Measurements from ENCODE around the gene UAP1L1. TPM values are rescaled to one million over a fixed set of nuclear protein-coding genes. Genes with fewer than 3 reads are reported as not detected.

Gene UAP1L1
- total and polyA plus RNA-seq, 2 of the 8 experiments (the other 6 are each of a cell fraction or from before 2014, with no cell fraction given) = 2.0 to 5.4 TPM

DNA sequence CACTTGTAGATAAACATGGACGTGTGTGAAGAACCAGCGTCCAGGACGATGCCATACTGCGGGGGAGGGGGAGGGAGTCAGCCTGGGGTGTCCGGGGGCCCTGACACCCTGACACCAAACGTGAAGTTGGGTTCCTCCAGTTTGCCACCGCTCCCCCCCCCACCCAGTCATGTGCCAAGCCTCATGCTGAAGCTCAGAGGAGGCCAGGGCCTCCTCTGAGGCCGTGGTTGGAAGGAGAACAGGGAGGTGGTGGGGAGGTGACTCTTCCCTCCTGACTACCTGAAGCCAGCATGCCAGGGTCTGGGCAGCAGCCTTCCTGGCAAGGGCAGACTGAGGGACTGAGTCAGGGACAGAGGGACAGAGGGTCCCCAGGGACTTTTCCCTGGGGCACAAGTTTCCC lies 25.0 kb upstream of the UAP1L1 start:
- Histone ChIP-seq H3K36me3 (ENCODE audit: control insufficient read depth in 2 of 4, insufficient read depth in 4 of 4, low read length in 3 of 4) (no peaks in the 10 kb centered on the region), H3K56ac (replicated peaks; ENCODE audit: insufficient read length, low read depth, low read length) (no peak overlapping the region), H3K27ac (ENCODE audit: low read depth, low read length) (no peak overlapping the region), H3K4me2 (ENCODE audit: insufficient read depth in 1 of 2, low read depth in 2 of 2, low read length in 2 of 2) (no peak overlapping the region), H3K79me1 (ENCODE audit: low read depth, low read length) (no peaks in the 10 kb centered on the region), H2BK20ac (ENCODE audit: low read length) (no peak overlapping the region), H3K9me3 (ENCODE audit: insufficient read depth in 2 of 2, low read depth in 1 of 2, low read length in 1 of 2) (no peaks in the 10 kb centered on the region), H3K9ac (replicated peaks in 1 of 4; ENCODE audit: extremely low read depth in 1 of 4, low read depth in 3 of 4, low read length in 3 of 4) (no peak overlapping the region), H2BK12ac (ENCODE audit: low read depth, low read length) (no peak overlapping the region), H3K23me2 (ENCODE audit: low read depth, low read length) (peaks cover 10% of the 10 kb centered on the region; the same call in 1 of the 2 replicates), H3K4me3 (ENCODE audit: extremely low read depth in 1 of 4, insufficient read depth in 2 of 4, low read depth in 3 of 4, low read length in 4 of 4) (no peak overlapping the region), H3K4me1 (replicated peaks in 1 of 4; ENCODE audit: control insufficient read depth in 3 of 4, insufficient read depth in 4 of 4, low read length in 3 of 4) (peaks cover 0 to 23% (median 14%) of the 10 kb centered on the region in 4 experiments; a peak in 5 of 7 replicates), H4K8ac (ENCODE audit: extremely low read depth, insufficient read depth, low read length) (no peak overlapping the region), H2AK5ac (ENCODE audit: low read depth, low read length) (no peak overlapping the region), H3K23ac (ENCODE audit: insufficient read length) (no peak overlapping the region), H2AFZ (ENCODE audit: low read length) (no peak overlapping the region), H4K5ac (ENCODE audit: insufficient read length, low read depth, low read length) (no peak overlapping the region), H3K18ac (ENCODE audit: extremely low read depth, low read length) (no peak overlapping the region), H2BK5ac (ENCODE audit: low read depth, low read length) (no peak overlapping the region), H2BK120ac (replicated peaks; ENCODE audit: low read depth, low read length) (no peak overlapping the region), H3K27me3 (replicated peaks in 1 of 4; ENCODE audit: control insufficient read depth in 3 of 4, extremely low read depth in 1 of 4, insufficient read depth in 3 of 4, low read length in 3 of 4) (peaks cover 21 to 77% (median 59%) of the 10 kb centered on the region in 4 experiments), H2BK15ac (ENCODE audit: low read length) (no peak overlapping the region), H3K4ac (replicated peaks; ENCODE audit: insufficient read length, low read depth, low read length) (no peak overlapping the region), H3K79me2 (ENCODE audit: control insufficient read depth in 1 of 2, insufficient read depth in 2 of 2, low read length in 2 of 2) (no peaks in the 10 kb centered on the region), H3K14ac (ENCODE audit: insufficient read length) (no peak overlapping the region), H4K91ac (replicated peaks; ENCODE audit: insufficient read length, low read length) (no peak overlapping the region), H4K20me1 (replicated peaks in 1 of 2; ENCODE audit: control insufficient read depth in 1 of 2, insufficient read depth in 2 of 2, low read length in 2 of 2) (peaks cover 1 to 13% of the 10 kb centered on the region in 2 experiments)
- CTCF ChIA-PET (ENCODE audit: partially characterized antibody) = interaction anchor here (0.6 to 7.6 kb wide), 11 partner anchors 10 to 190 kb away, joined by 3 to 291 read pairs (median 4); partner anchors contain the start of genes ABCA2 and SAPCD2
- FAIRE-seq (no peak), DNase-seq (ENCODE audit: low read depth in 1 of 2, low spot score in 2 of 2) (no peak)
- POLR2A ChIA-PET (ENCODE audit: partially characterized antibody) = interaction anchor here (0.6 to 1.5 kb wide), 6 partner anchors 8 to 325 kb away, joined by 3 to 4 read pairs (median 3); no protein-coding TSS in a partner anchor
- TF ChIP-seq SP1 (IDR thresholded peaks at IDR 0.05; ENCODE audit: low read depth, low read length) (no peak), MAFK (IDR thresholded peaks at IDR 0.05; ENCODE audit: low read depth, low read length) (no peak), GTF2F1 (IDR thresholded peaks at IDR 0.05; ENCODE audit: borderline replicate concordance, low read depth, low read length) (no peak), CBX5 (IDR thresholded peaks at IDR 0.05; ENCODE audit: low read depth, low read length) (no peak), CTCF (IDR thresholded peaks at IDR 0.05; ENCODE audit: control extremely low read depth in 1 of 3, insufficient read depth in 1 of 3, low read depth in 1 of 3, low read length in 3 of 3) (no peak), HDAC2 (IDR thresholded peaks at IDR 0.05; ENCODE audit: borderline replicate concordance in 1 of 2, low read depth in 2 of 2, low read length in 2 of 2) (no peak), E2F6 (IDR thresholded peaks at IDR 0.05) (no peak), TEAD4 (IDR thresholded peaks at IDR 0.05; ENCODE audit: low read depth, low read length) (no peak)
- 83% methylated on average over 1 of the region's 8 CpGs; no CpG with 5 or more reads in 1 of the 2 experiments for WGBS, 2 experiments (ENCODE audit: extremely low coverage in 1 of 2, insufficient coverage in 1 of 2, insufficient read length in 1 of 2, insufficient replicate concordance in 2 of 2, low coverage in 1 of 2, low lambda C conversion rate in 2 of 2, missing lambda C conversion rate in 1 of 2)
